Duodenal mucosa (tissue), 2 donors: ENCODE measurements around the gene ASAP3.
"Not testable (repeated sequence)": the region's sequence is repeated elsewhere in the genome, so short reads cannot be mapped to it uniquely, and the experiment has no call there.

Experiments
- H3K27ac ChIP-seq: one replicate; pipeline ENCODE4 v1.7.0; 2013; ENCODE audit warnings: low read depth, low read length
- H3K27me3 ChIP-seq, 2 donors: one replicate each; pipeline ENCODE4 v1.7.0; 2013; ENCODE audit warnings: low read length in 2 of 2, control low read depth in 1 of 2; ENCODE audit not compliant: insufficient read depth in 2 of 2, control insufficient read depth in 1 of 2
- H3K36me3 ChIP-seq, 2 donors: one replicate each; pipeline ENCODE4 v1.7.0; 2013; ENCODE audit warnings: low read length in 2 of 2, control low read depth in 1 of 2; ENCODE audit not compliant: insufficient read depth in 2 of 2, control insufficient read depth in 1 of 2
- H3K4me1 ChIP-seq, 2 donors: one replicate each; pipeline ENCODE4 v1.7.0; 2013; ENCODE audit warnings: low read length in 2 of 2, control low read depth in 1 of 2; ENCODE audit not compliant: insufficient read depth in 2 of 2, control insufficient read depth in 1 of 2
- H3K4me3 ChIP-seq, 2 donors: one replicate each; pipeline ENCODE4 v1.7.0; 2013; ENCODE audit warnings: low read length in 2 of 2, low read depth in 1 of 2
- H3K9ac ChIP-seq, 2 donors: one replicate each; pipeline ENCODE4 v1.7.0; 2013; ENCODE audit warnings: low read length in 2 of 2, low read depth in 1 of 2
- H3K9me3 ChIP-seq, 2 donors: one replicate each; pipeline ENCODE4 v1.7.0; 2013; ENCODE audit warnings: low read length in 2 of 2, control low read depth in 1 of 2; ENCODE audit not compliant: control insufficient read depth in 1 of 2

Gene ASAP3

DNA sequence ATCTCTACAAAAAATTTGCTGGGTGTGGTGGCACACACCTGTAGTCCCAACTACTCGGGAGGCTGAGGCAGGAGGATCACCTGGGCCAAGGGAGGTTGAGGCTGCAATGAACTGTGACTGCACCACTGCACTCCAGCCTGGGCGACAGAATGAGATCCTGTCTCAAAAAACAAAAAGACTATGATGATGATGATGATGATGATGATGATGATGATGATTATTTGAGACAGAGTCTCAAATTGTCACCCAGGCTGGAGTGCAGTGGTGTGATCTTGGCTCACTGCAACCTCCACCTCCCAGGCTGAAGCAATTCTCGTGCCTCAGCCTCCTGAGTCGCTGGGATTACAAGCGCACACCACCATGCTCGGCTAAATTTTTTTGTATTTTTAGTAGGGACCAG, 8.8 kb upstream of the ASAP3 start:
- H3K36me3 ChIP-seq: not testable (repeated sequence)

DNA sequence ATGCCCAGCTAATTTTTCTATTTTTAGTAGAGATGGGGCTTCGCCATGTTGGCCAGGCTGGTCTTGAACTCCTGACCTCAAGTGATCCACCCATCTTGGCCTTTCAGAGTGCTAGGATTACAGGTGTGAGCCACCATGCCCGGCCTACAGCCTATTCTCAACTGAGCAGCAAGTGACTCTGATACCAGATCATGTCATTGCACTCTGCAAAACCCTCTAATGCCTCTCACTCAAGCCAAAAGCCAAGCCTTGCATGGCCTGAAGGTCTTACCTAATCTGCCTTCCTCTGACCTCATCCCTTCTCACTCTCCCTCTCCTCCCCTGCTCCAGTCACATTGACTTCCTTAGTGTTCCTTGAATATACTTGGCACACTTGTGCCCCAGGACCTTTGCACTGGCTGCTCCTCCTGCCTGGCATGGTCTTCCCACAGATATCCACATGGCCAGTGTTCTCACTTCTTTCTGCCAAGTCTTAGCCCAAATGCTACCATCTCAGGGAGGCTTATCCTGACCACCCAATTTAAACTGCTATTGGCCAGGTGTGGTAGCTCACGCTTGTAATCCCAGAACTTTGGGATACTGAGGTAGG, 8.2 kb upstream of the ASAP3 start:
- H3K4me3 ChIP-seq: no peak overlapping the region
- H3K27me3 ChIP-seq: no peaks in the 10 kb centered on the region

More for the DNA sequence above, 8.8 kb upstream of the ASAP3 start:
- H3K4me3 ChIP-seq, H3K9ac ChIP-seq, H3K9me3 ChIP-seq, H3K4me1 ChIP-seq, H3K27me3 ChIP-seq, H3K27ac ChIP-seq: not testable (repeated sequence)

GRCh38 chr1:23489842-23490241, 5.9 kb upstream of the ASAP3 start:
- no peak overlapping the region for H3K9ac ChIP-seq
- no peaks in the 10 kb centered on the region for H3K27me3 ChIP-seq
- no peaks in the 10 kb centered on the region for H3K36me3 ChIP-seq
- peaks cover 0 to 3% of the 10 kb centered on the region in 2 donors for H3K4me1 ChIP-seq
- H3K27ac ChIP-seq: no peak overlapping the region
- H3K4me3 ChIP-seq: no peak overlapping the region
- H3K9me3 ChIP-seq: no peaks in the 10 kb centered on the region

More for the DNA sequence above, 8.2 kb upstream of the ASAP3 start:
- Histone ChIP-seq H3K4me1 (no peaks in the 10 kb centered on the region), H3K9me3 (no peaks in the 10 kb centered on the region), H3K36me3 (no peaks in the 10 kb centered on the region), H3K9ac (no peak overlapping the region), H3K27ac (no peak overlapping the region)

- Histone ChIP-seq H3K9ac (no peak overlapping the region), H3K4me1 (peaks cover 9 to 14% of the 10 kb centered on the region in 2 donors), H3K36me3 (no peaks in the 10 kb centered on the region), H3K9me3 (no peaks in the 10 kb centered on the region), H3K27me3 (peaks cover 0 to 7% of the 10 kb centered on the region in 2 donors), H3K4me3 (peak overlapping the region; percentile 60 to 74), H3K27ac (no peak overlapping the region)
These were observed 988 bp upstream of the ASAP3 start for GRCh38 chr1:23485002-23485332.

DNA sequence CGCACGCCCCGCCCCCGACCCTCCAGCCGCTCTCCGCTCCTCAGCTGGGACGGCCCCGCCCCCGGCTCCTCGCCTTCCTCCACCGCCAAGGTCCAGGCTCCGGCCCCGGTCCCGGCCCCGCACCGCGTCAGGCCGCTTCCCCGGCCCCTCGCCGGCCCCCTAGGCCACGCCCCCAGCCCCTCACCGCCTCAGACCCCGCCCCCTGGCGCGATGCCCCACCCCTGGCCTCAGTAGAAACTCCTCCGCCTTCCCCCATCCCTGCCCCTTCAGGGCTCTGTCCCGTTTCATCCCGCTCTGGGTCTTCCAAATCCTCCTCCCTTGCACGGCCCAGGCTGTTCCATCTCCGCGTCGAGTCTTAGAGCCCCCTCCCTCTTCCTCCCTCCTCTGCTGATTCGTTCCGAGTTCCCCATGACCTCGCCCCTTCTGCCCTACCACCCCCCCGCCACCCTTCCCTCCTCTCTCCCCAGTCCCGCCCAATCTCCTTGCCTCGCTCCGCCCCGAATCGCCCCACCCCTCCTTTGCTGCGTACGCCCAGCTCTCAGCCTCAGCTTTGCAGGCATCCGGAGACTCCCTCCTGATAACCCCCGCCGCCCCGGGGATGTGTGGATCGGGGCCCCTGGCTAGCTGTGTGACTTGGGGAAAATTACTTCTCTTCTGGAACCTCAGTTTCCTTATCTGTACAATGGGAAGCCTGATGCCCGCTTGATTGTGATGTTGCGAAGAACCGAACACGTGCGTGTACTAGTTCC, 448 bp upstream of the ASAP3 start:
- no peaks in the 10 kb centered on the region for H3K9me3 ChIP-seq
- H3K27ac ChIP-seq: peak overlapping the region; percentile 63
- no peak overlapping the region for H3K9ac ChIP-seq
- H3K27me3 ChIP-seq: peaks cover 0 to 7% of the 10 kb centered on the region in 2 donors
- peak overlapping the region; percentile 60 to 74 for H3K4me3 ChIP-seq
- peaks cover 9 to 14% of the 10 kb centered on the region in 2 donors for H3K4me1 ChIP-seq
- no peaks in the 10 kb centered on the region for H3K36me3 ChIP-seq

DNA sequence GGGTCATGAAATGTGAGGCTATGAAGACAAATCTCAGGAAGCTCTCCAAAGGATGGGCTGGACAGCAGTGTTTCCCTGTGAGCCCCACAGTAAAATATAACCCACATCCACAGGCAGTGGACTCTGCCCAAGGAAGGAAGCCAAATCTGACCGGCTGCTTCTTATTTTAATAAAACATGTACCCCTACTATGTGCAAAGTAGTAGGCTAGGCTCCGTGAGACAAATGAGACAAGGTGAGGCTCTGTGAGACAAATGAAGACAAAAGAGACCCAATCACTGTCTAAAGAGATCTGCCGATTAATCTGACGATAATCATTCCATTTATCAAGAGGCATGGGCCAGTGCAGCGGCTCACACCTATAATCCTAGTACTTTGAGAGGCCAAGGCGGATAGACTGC, 2.1 kb downstream of the ASAP3 start:
- H3K4me1 ChIP-seq: peaks cover 12 to 14% of the 10 kb centered on the region in 2 donors
- no peak overlapping the region for H3K4me3 ChIP-seq
- H3K9me3 ChIP-seq: no peaks in the 10 kb centered on the region
- H3K27me3 ChIP-seq: peaks cover 0 to 7% of the 10 kb centered on the region in 2 donors
- no peak overlapping the region for H3K27ac ChIP-seq
- H3K36me3 ChIP-seq: no peaks in the 10 kb centered on the region
- H3K9ac ChIP-seq: no peak overlapping the region

DNA sequence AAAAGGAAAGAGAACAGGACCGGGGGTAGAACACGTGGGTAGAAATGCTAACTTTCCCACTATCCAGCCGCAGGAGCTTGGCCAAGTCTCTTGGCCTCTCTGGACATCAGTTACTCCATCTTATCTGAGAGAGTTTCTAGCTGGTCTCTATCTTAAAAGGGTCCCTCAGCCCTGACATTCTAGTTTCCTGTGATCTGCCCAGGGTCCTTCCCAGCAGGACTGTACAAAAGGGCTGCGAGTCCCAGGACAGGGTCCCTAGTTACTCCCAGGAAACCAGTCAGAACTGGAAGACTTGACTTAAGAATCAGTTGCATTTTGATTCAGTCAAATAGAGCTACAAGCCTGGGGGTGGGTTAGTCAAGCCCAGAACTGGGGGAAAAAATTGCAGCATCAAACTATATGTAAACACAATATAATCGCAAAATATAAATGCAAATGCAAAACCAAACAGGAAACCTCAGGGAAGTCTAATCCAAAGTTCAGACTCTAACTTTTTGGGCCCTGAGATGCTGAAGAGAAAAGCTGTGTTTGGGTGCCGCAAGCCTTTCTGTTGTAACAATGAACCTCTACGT, 2.9 kb downstream of the ASAP3 start:
- Histone ChIP-seq H3K27me3 (peaks cover 0 to 7% of the 10 kb centered on the region in 2 donors), H3K9me3 (no peaks in the 10 kb centered on the region), H3K4me3 (no peak overlapping the region), H3K4me1 (peaks cover 12 to 14% of the 10 kb centered on the region in 2 donors), H3K27ac (no peak overlapping the region), H3K9ac (no peak overlapping the region), H3K36me3 (no peaks in the 10 kb centered on the region)

- Histone ChIP-seq H3K36me3 (no peaks in the 10 kb centered on the region), H3K9ac (no peak overlapping the region), H3K9me3 (no peaks in the 10 kb centered on the region), H3K27ac (no peak overlapping the region), H3K4me3 (no peak overlapping the region), H3K27me3 (peaks cover 0 to 7% of the 10 kb centered on the region in 2 donors), H3K4me1 (peaks cover 12 to 14% of the 10 kb centered on the region in 2 donors)
These were observed 3.6 kb downstream of the ASAP3 start for GRCh38 chr1:23480187-23481025.

DNA sequence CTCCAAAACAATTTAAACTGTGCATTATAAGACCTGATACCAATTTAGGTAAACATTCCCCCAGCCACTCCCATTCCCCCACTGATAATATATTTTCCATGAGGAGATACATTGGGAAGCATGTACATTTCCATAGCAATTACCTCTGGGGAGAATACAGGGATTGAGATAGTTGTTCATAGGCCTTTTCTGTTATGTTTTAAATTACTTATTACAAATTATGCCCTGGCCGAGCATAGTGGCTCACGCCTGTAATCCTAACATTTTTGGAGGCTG, 4.4 kb downstream of the ASAP3 start:
- H3K4me1 ChIP-seq: peaks cover 9 to 12% of the 10 kb centered on the region in 2 donors
- H3K9ac ChIP-seq: no peak overlapping the region
- no peaks in the 10 kb centered on the region for H3K9me3 ChIP-seq
- no peak overlapping the region for H3K4me3 ChIP-seq
- peaks cover 0 to 7% of the 10 kb centered on the region in 2 donors for H3K27me3 ChIP-seq
- H3K36me3 ChIP-seq: no peaks in the 10 kb centered on the region
- H3K27ac ChIP-seq: no peak overlapping the region
